Measurements from ENCODE around the gene F7. TPM values are rescaled to one million over a fixed set of nuclear protein-coding genes. Genes with fewer than 3 reads are reported as not detected.

The F7 gene
- polyA plus RNA-seq, 2 of the 4 experiments (the other 2 are of a cell fraction): 0.26 to 0.65 TPM

- H3K4me2 ChIP-seq: no peak overlapping the region
- WGBS (ENCODE audit: missing lambda C conversion rate): 83% methylated on average over 23 of the region's 39 CpGs
- ATAC-seq: no peak
- TF ChIP-seq E2F6 (IDR thresholded peaks at IDR 0.05; ENCODE audit: borderline replicate concordance, low read depth): no peak
- no peak for TF ChIP-seq KDM1A (IDR thresholded peaks at IDR 0.05; ENCODE audit: low read depth)
- no peak for TF ChIP-seq MAX (IDR thresholded peaks at IDR 0.05)
- no peak for TF ChIP-seq FOSL2 (IDR thresholded peaks at IDR 0.05)
- TF ChIP-seq FOSL2 (CRISPR knock-in tag; IDR thresholded peaks at IDR 0.05): no peak
- TF ChIP-seq CEBPB (IDR thresholded peaks at IDR 0.05): no peak
- no peak for TF ChIP-seq RNF2 (IDR thresholded peaks at IDR 0.05; ENCODE audit: borderline replicate concordance, low read depth)
- no peak for TF ChIP-seq MAFK (IDR thresholded peaks at IDR 0.05; ENCODE audit: partially characterized antibody)
- no peak for TF ChIP-seq GATA3 (IDR thresholded peaks at IDR 0.05; ENCODE audit: borderline replicate concordance)
- no peak for TF ChIP-seq BHLHE40 (IDR thresholded peaks at IDR 0.05; ENCODE audit: low read depth, low read length)
- no peak for TF ChIP-seq NFE2L2 (conservative IDR thresholded peaks at IDR 0.05; ENCODE audit: low read length)
- no peak for TF ChIP-seq SMC3 (IDR thresholded peaks at IDR 0.05)
- TF ChIP-seq ESRRA (IDR thresholded peaks at IDR 0.05; ENCODE audit: borderline replicate concordance, low read length): no peak
- no peak for TF ChIP-seq HEYL (CRISPR knock-in tag; IDR thresholded peaks at IDR 0.05)
- no peak for TF ChIP-seq HOXA7 (CRISPR knock-in tag; IDR thresholded peaks at IDR 0.05)
- no peak for TF ChIP-seq JUN (IDR thresholded peaks at IDR 0.05)
- no peak for TF ChIP-seq EP300 (IDR thresholded peaks at IDR 0.05)
- no peak for TF ChIP-seq RFX5 (IDR thresholded peaks at IDR 0.05)
- no peak for FAIRE-seq
- no peak overlapping the region for H3K4me3 ChIP-seq
- ChIA-PET CTCF (interaction anchor here (0.7 kb wide), 1 partner anchor 47 kb away, joined by 3 read pairs; no protein-coding TSS in a partner anchor), POLR2A (no interaction called here)
- H3K9me3 ChIP-seq: no peaks in the 10 kb centered on the region
- H3K4me1 ChIP-seq: no peaks in the 10 kb centered on the region
- no peak for DNase-seq (ENCODE audit: low read depth in 1 of 2, low spot score in 1 of 2)
- no peak overlapping the region for H3K27ac ChIP-seq
Measured at GRCh38 chr13:113076681-113077401, 28.8 kb upstream of the F7 start.

- CTCF ChIA-PET: no interaction called here
- Histone ChIP-seq H3K4me3 (no peak overlapping the region), H3K4me2 (no peak overlapping the region), H3K9me3 (no peaks in the 10 kb centered on the region), H3K27ac (no peak overlapping the region), H3K4me1 (no peaks in the 10 kb centered on the region)
- DNase-seq (ENCODE audit: low read depth in 1 of 2, low spot score in 1 of 2) (no peak), FAIRE-seq (no peak), ATAC-seq (no peak)
- 73% methylated on average over 19 of the region's 20 CpGs for WGBS (ENCODE audit: missing lambda C conversion rate)
- TF ChIP-seq CBX8 (IDR thresholded peaks at IDR 0.05) (no peak), FOSL2 (IDR thresholded peaks at IDR 0.05) (no peak), FOSL2 (CRISPR knock-in tag; IDR thresholded peaks at IDR 0.05) (no peak), CTCF (IDR thresholded peaks at IDR 0.05) (no peak), ZSCAN20 (CRISPR knock-in tag; IDR thresholded peaks at IDR 0.05) (no peak), JUN (IDR thresholded peaks at IDR 0.05) (no peak), ZFP36 (IDR thresholded peaks at IDR 0.05; ENCODE audit: borderline replicate concordance, partially characterized antibody) (no peak), ZC3H11A (IDR thresholded peaks at IDR 0.05) (no peak), SREBF2 (IDR thresholded peaks at IDR 0.05) (no peak), ATOH8 (CRISPR knock-in tag; IDR thresholded peaks at IDR 0.05; ENCODE audit: low read depth) (no peak)
- POLR2A ChIA-PET: no interaction called here
Measured at GRCh38 chr13:113077566-113077952, 28.0 kb upstream of the F7 start.

Data from A549 (cell line).